Left lung (tissue), 10 donors: Measurements from ENCODE around the gene SLC6A3. TPM values are rescaled to one million over a fixed set of nuclear protein-coding genes. Genes with fewer than 3 reads are reported as not detected.
"Not testable (repeated sequence)": the region's sequence is repeated elsewhere in the genome, so short reads cannot be mapped to it uniquely, and the experiment has no call there.

Experiments
- ATAC-seq: fragments of 200-7000 bp; cut with Tn5 transposase; one replicate; pipeline ENCODE4 v1.9.1; 2020; ENCODE audit warnings: moderate library complexity
- DNase-seq, 4 donors: peaks; one replicate each; pipeline ENCODE4 v3.0.0-alpha.2; 2013 to 2020
- H3K27ac ChIP-seq, 2 donors: fragments of 200-600 bp; sonication (generic) in 1 of 2; one replicate each; pipeline versions ENCODE4 v1.5.0 to v1.8.0; 2020 to 2021
- H3K27me3 ChIP-seq, 2 donors: fragments of 200-600 bp; sonication (generic) in 1 of 2; one replicate each; pipeline versions ENCODE4 v1.5.0 to v1.8.0; 2020 to 2021
- H3K36me3 ChIP-seq, 2 donors: fragments of 200-600 bp; sonication (generic) in 1 of 2; one replicate each; pipeline versions ENCODE4 v1.5.0 to v1.8.0; 2020 to 2021
- H3K4me1 ChIP-seq, 2 donors: fragments of 200-600 bp; one replicate each; pipeline ENCODE4 v1.8.0; 2021
- H3K4me3 ChIP-seq, 2 donors: fragments of 200-600 bp; sonication (generic) in 1 of 2; one replicate each; pipeline versions ENCODE4 v1.5.0 to v1.8.0; 2020 to 2021; ENCODE audit warnings: mild to moderate bottlenecking in 1 of 2
- H3K9me3 ChIP-seq, 2 donors: fragments of 200-600 bp; sonication (generic) in 1 of 2; one replicate each; pipeline versions ENCODE4 v1.5.0 to v1.8.0; 2020 to 2021
- intact Hi-C, 2 donors: fragments of 100-400 bp; cut with DNase I; formaldehyde crosslinking; loops; one replicate each; pipeline versions ENCODE4 v1.11.2 to v1.14.2; 2022
- polyA plus RNA-seq, 6 donors: library from polyadenylated mRNA; unstranded; fragments of 120-200 nt; gene quantifications; one replicate each; pipeline ENCODE4 v1.2.1, GENCODE V29; 2013; ENCODE audit not compliant: insufficient read length in 6 of 6
- total RNA-seq, 2 donors: library from RNA; stranded (reverse); fragmentation: NEBNext Ultra II Directional; extraction: Animal tissue kit (Norgen Biotek cat#: 25700); gene quantifications; one replicate each; pipeline ENCODE4 v1.2.1, GENCODE V29; 2021
- TF ChIP-seq, protein P1 (sequence below), 2 donors: fragments of 200-600 bp; sonication (generic) in 1 of 2; IDR thresholded peaks; one replicate each; pipeline versions ENCODE4 v1.5.0 to v1.8.0; 2021; ENCODE audit warnings: antibody characterized with exemption in 2 of 2
- donor health status: DM: no; HTN: yes; CAD: no.
- donor health status: DM: no; HTN: no; CAD: no.

Gene SLC6A3
- total and polyA plus RNA-seq, 8 donors, result 0.10 to 4.5 (median 2.8) TPM

DNA sequence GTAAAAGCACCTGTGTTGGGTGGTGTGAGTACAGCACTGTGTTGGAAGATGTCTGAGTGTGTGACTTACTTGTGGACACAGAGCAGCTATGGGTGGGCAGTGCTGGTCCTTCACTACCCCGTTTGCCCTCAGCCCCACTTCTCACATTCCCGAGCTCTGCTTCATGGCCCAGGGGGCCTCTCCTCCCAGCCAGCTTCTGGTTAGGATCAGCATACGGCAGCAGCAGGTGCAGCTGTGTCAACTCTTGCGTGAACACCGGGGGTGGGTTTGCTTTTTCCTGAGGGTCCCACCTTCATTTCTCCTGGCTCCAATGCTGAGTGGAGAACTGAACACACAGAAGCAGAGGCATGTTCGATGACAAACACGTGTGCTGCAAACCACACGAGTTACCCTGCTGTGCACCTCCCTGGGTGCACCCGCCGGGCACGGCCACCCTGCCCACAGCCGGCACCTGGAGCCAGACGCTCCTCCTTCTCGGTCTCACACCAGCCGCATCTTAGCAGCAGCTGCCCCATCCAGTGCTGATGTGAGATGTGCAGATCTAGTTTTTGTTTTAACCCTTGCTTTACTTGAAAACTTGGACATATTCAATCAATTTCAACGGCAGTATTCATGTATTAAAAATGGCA, 14.9 kb upstream of the SLC6A3 start:
- intact Hi-C loops, result no loop called here
- Histone ChIP-seq H3K4me1 (no peaks in the 10 kb centered on the region), H3K27me3 (no peaks in the 10 kb centered on the region), H3K27ac (no peak overlapping the region), H3K4me3 (no peak overlapping the region), H3K9me3 (peaks cover 0 to 27% of the 10 kb centered on the region in 2 donors), H3K36me3 (peaks cover 0 to 46% of the 10 kb centered on the region in 2 donors)
- peak in 2 of 4 donors; percentile 26 to 61 for DNase-seq
- ATAC-seq, result peak; percentile 26
- TF ChIP-seq, protein P1, sequence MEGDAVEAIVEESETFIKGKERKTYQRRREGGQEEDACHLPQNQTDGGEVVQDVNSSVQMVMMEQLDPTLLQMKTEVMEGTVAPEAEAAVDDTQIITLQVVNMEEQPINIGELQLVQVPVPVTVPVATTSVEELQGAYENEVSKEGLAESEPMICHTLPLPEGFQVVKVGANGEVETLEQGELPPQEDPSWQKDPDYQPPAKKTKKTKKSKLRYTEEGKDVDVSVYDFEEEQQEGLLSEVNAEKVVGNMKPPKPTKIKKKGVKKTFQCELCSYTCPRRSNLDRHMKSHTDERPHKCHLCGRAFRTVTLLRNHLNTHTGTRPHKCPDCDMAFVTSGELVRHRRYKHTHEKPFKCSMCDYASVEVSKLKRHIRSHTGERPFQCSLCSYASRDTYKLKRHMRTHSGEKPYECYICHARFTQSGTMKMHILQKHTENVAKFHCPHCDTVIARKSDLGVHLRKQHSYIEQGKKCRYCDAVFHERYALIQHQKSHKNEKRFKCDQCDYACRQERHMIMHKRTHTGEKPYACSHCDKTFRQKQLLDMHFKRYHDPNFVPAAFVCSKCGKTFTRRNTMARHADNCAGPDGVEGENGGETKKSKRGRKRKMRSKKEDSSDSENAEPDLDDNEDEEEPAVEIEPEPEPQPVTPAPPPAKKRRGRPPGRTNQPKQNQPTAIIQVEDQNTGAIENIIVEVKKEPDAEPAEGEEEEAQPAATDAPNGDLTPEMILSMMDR (IDR thresholded peaks at IDR 0.05), result no peak

GRCh38 chr5:1459435-1459834, 14.2 kb upstream of the SLC6A3 start:
- peaks cover 0 to 45% of the 10 kb centered on the region in 2 donors for H3K36me3 ChIP-seq
- H3K9me3 ChIP-seq, result peaks cover 0 to 34% of the 10 kb centered on the region in 2 donors
- H3K4me1 ChIP-seq, H3K27me3 ChIP-seq, intact Hi-C loops, H3K27ac ChIP-seq, H3K4me3 ChIP-seq, ATAC-seq: not testable (repeated sequence)
- DNase-seq, result peak in 1 of 4 donors; percentile 2

DNA sequence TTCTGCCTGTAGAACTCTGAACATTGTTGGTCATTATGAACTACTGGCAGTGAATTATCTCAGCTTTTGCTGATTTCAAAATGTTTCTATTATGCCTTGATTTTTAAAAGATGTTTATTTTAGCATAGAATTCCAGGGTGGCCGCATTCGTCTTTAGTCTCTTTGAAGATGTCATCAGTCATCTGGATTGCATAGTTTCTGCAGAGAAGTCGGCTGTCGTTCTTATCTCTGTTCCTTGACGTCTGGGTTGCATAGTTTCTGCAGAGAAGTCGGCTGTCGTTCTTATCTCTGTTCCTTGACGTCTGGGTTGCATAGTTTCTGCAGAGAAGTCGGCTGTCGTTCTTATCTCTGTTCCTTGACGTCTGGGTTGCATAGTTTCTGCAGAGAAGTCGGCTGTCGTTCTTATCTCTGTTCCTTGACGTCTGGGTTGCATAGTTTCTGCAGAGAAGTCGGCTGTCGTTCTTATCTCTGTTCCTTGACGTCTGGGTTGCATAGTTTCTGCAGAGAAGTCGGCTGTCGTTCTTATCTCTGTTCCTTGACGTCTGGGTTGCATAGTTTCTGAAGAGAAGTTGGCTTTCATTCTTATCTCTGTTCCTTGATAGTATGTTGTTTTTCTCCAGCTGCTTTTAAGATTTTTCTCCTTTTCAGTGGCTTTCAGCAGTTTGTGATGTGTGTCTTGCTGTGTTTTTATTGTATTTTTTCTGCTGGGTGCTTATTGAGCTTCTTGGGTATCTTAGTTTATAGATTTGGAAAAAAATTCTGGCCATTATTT, 11.1 kb upstream of the SLC6A3 start:
- peaks cover 0 to 14% of the 10 kb centered on the region in 2 donors for H3K36me3 ChIP-seq
- not testable (repeated sequence) for ATAC-seq

DNA sequence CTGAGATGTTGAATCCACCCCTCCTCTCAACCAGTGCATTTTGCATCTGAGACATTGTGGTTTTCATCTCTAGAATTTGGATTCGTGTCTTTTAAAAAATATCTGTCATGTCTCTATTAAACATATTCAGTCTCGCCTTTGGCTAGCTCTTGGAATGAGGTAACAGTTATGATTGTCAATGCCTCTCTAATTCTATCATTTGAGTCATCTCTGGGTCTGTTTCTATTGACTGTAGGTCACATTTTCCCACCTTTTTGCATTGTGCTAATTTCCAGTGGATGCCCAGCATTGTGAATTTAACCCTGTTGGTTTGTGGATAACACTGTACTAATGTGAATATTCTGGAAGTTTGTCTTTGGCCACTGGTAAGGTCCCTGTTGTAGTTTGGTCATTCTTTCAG, 8.4 kb upstream of the SLC6A3 start:
- ATAC-seq, result no peak
- intact Hi-C loops, result no loop called here
- H3K4me1 ChIP-seq, result no peaks in the 10 kb centered on the region
- DNase-seq, result no peak
- no peak overlapping the region for H3K27ac ChIP-seq
- TF ChIP-seq, protein P1 (IDR thresholded peaks at IDR 0.05), result no peak
- H3K27me3 ChIP-seq, result peaks cover 0 to 17% of the 10 kb centered on the region in 2 donors
- peaks cover 0 to 57% of the 10 kb centered on the region in 2 donors for H3K9me3 ChIP-seq
- H3K36me3 ChIP-seq, result no peaks in the 10 kb centered on the region
- no peak overlapping the region for H3K4me3 ChIP-seq

More for the DNA sequence above, 11.1 kb upstream of the SLC6A3 start:
- H3K27me3 ChIP-seq, H3K4me3 ChIP-seq, DNase-seq, H3K4me1 ChIP-seq, intact Hi-C loops, H3K27ac ChIP-seq: not testable (repeated sequence)
- peaks cover 0 to 57% of the 10 kb centered on the region in 2 donors for H3K9me3 ChIP-seq

DNA sequence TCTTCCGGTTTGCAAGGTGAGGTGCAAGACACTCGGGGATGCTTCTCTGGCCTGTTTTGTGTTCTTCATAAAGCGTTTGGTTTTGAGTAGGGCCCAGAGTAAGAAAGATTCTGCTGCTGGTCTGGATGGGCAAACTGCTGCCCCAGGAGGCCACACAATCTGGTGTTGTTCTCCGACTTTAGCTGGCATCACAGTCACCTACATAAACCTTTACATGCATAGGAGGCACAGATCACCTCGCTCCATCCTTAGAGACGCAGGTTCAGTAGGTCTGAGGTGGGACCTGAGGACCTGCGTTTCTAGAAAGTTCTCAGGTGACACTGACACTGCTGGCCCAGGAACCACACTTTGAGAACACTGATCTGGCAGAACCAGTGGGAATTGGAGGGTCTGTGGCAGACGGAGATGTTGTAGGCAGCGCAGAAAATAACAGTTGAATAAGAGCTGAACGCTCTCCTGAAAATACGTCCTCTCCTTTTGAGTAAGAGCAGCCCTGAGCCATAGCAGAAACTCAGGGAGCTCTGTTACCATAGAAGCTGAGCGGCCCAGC, 3.9 kb upstream of the SLC6A3 start:
- DNase-seq, result peak in 1 of 4 donors; percentile 3
- no peak overlapping the region for H3K4me3 ChIP-seq
- peaks cover 25 to 59% of the 10 kb centered on the region in 2 donors for H3K27me3 ChIP-seq
- H3K36me3 ChIP-seq, result no peaks in the 10 kb centered on the region
- H3K4me1 ChIP-seq, result peaks cover 4 to 15% of the 10 kb centered on the region in 2 donors
- peaks cover 0 to 20% of the 10 kb centered on the region in 2 donors for H3K9me3 ChIP-seq
- no peak overlapping the region for H3K27ac ChIP-seq
- TF ChIP-seq, protein P1 (IDR thresholded peaks at IDR 0.05), result no peak
- ATAC-seq, result no peak
- intact Hi-C loops, result no loop called here

DNA sequence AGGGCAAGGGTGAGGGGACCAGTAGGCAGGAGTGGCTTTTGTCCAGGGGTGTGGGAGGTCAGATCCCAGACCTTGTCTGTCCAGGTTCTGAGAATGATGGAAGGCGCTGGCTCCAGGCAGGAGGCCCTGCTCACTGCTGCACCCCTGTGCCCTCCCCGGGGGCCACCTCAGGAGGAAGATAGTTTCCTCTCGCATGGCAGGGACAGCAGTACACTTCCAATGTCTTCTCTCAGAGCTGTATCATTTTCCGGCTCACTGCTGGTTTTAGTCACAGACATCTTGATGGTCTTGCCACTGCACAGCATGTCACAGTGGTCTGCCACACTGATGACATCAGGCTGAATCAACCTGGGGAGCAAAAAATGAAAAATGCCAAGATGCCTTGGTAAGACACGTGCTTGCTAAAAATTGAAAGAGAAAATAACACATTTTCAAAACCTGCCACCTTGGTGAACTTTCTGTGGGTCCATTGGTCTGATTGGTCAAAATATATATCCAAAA, 3.3 kb upstream of the SLC6A3 start:
- no peak for ATAC-seq
- H3K4me3 ChIP-seq, result no peak overlapping the region
- H3K27ac ChIP-seq, result no peak overlapping the region
- H3K4me1 ChIP-seq, result peaks cover 4 to 15% of the 10 kb centered on the region in 2 donors
- peaks cover 0 to 14% of the 10 kb centered on the region in 2 donors for H3K9me3 ChIP-seq
- no peaks in the 10 kb centered on the region for H3K36me3 ChIP-seq
- intact Hi-C loops, result no loop called here
- H3K27me3 ChIP-seq, result peaks cover 31 to 61% of the 10 kb centered on the region in 2 donors
- TF ChIP-seq, protein P1 (IDR thresholded peaks at IDR 0.05), result no peak
- DNase-seq, result peak in 1 of 4 donors; percentile 4
